ENCODE measurements around the gene KPNA1. TPM values are rescaled to one million over a fixed set of nuclear protein-coding genes. Genes with fewer than 3 reads are reported as not detected.
A peak's percentile ranks its signal among the peaks of the same experiment; 100 is the strongest.

KPNA1 gene
- total and polyA plus RNA-seq, 2 of the 13 experiments (the other 11 are each of a cell fraction or from before 2014, with no cell fraction given): 15.4 to 30.0 TPM

GRCh38 chr3:122564155-122564912 lies 49.6 kb upstream of the KPNA1 start, which contains the start of the genes DTX3L and PARP9 (continued):
- peak; percentile 87; the same call in 1 of the 2 replicates for TF ChIP-seq ZNF616 (CRISPR knock-in tag; IDR thresholded peaks at IDR 0.05; ENCODE audit: low read depth)
- no peak for TF ChIP-seq CREB1 (IDR thresholded peaks at IDR 0.05)
- TF ChIP-seq CREB1 (CRISPR knock-in tag; IDR thresholded peaks at IDR 0.05): no peak
- TF ChIP-seq MXD4 (CRISPR knock-in tag; IDR thresholded peaks at IDR 0.05): peak; percentile 56; the same call in 1 of the 2 replicates
- TF ChIP-seq NAIF1 (CRISPR knock-in tag; IDR thresholded peaks at IDR 0.05; ENCODE audit: borderline replicate concordance): peak; percentile 8; the same call in 1 of the 2 replicates
- no peak for TF ChIP-seq KLF9 (CRISPR knock-in tag; IDR thresholded peaks at IDR 0.05; ENCODE audit: low read depth)
- peak; percentile 31; the same call in 1 of the 2 replicates for TF ChIP-seq RAD21 (CRISPR knock-in tag; IDR thresholded peaks at IDR 0.05)
- no peak for TF ChIP-seq ZNF570 (CRISPR knock-in tag; IDR thresholded peaks at IDR 0.05; ENCODE audit: borderline replicate concordance)
- TF ChIP-seq ZNF776 (CRISPR knock-in tag; IDR thresholded peaks at IDR 0.05): peak; percentile 91; the same call in 1 of the 2 replicates
- peak; percentile 69; the same call in 1 of the 2 replicates for TF ChIP-seq CENPBD1 (CRISPR knock-in tag; IDR thresholded peaks at IDR 0.05; ENCODE audit: borderline replicate concordance, low read depth)
- TF ChIP-seq ZNF296 (CRISPR knock-in tag; conservative IDR thresholded peaks at IDR 0.05): peak; percentile 63; the same call in 1 of the 2 replicates
- no peak for TF ChIP-seq KDM4B (CRISPR knock-in tag; IDR thresholded peaks at IDR 0.05)
- 0 out of 2 replicates have a peak, but pooled peaks have one; percentile 23 for TF ChIP-seq PRDM15 (CRISPR knock-in tag; IDR thresholded peaks at IDR 0.05)
- TF ChIP-seq SSRP1 (CRISPR knock-in tag; IDR thresholded peaks at IDR 0.05): no peak
- no peak for TF ChIP-seq SP140L (CRISPR knock-in tag; IDR thresholded peaks at IDR 0.05; ENCODE audit: borderline replicate concordance)
- TF ChIP-seq KAT8 (CRISPR knock-in tag; IDR thresholded peaks at IDR 0.05): peak; percentile 88
- no peak for TF ChIP-seq STAT5B (CRISPR knock-in tag; IDR thresholded peaks at IDR 0.05)
- TF ChIP-seq ZNF644 (CRISPR knock-in tag; IDR thresholded peaks at IDR 0.05; ENCODE audit: low read depth): no peak
- TF ChIP-seq ZNF687 (CRISPR knock-in tag; IDR thresholded peaks at IDR 0.05): peak; percentile 97
- TF ChIP-seq MYC (CRISPR knock-in tag; IDR thresholded peaks at IDR 0.05; ENCODE audit: borderline replicate concordance): peak; percentile 86
- no peak for TF ChIP-seq EZH2 (conservative IDR thresholded peaks at IDR 0.05; ENCODE audit: low read depth, low read length)
- TF ChIP-seq NR2F6 (IDR thresholded peaks at IDR 0.05): no peak
- no peak for TF ChIP-seq NR2F6 (CRISPR knock-in tag; IDR thresholded peaks at IDR 0.05)
- no peak; the same call in none of the 2 replicates for TF ChIP-seq EED (CRISPR knock-in tag; IDR thresholded peaks at IDR 0.05)
- no peak for TF ChIP-seq REXO4 (CRISPR knock-in tag; IDR thresholded peaks at IDR 0.05; ENCODE audit: borderline replicate concordance)

All from HepG2 (cell line).